Mesothelial cell of epicardium (in vitro differentiated cells): ENCODE results near the gene CDK5R1. TPM values are rescaled to one million over a fixed set of nuclear protein-coding genes. Genes with fewer than 3 reads are reported as not detected.

Source experiments
- DNase-seq, 2 experiments: peaks; one replicate each; pipeline ENCODE4 v3.0.0; 2021; ENCODE audit warnings: low spot score in 2 of 2; ENCODE audit not compliant: unreplicated experiment in 2 of 2
- H3K27ac Mint-ChIP-seq: 2 replicates; pipeline ENCODE4 v1.8.0; 2021; ENCODE audit warnings: mixed read lengths
- H3K27me3 Mint-ChIP-seq: 2 replicates; pipeline ENCODE4 v1.8.0; 2021; ENCODE audit warnings: low read depth, mixed read lengths
- H3K36me3 Mint-ChIP-seq: 2 replicates; pipeline ENCODE4 v1.8.0; 2021; ENCODE audit warnings: mixed read lengths
- H3K4me1 Mint-ChIP-seq: 2 replicates; pipeline ENCODE4 v1.8.0; 2021; ENCODE audit warnings: mixed read lengths
- H3K4me3 Mint-ChIP-seq: 2 replicates; pipeline ENCODE4 v1.8.0; 2021; ENCODE audit warnings: mild to moderate bottlenecking, moderate library complexity, mixed read lengths
- H3K9me3 Mint-ChIP-seq: 2 replicates; pipeline ENCODE4 v1.8.0; 2021; ENCODE audit warnings: mixed read lengths
- total RNA-seq: library from RNA; stranded (reverse); gene quantifications from 3 replicates; pipeline ENCODE4 v1.2.1, GENCODE V29; 2021
- TF ChIP-seq, protein P1 (sequence below): fragments of 200-600 bp; sonication (generic); IDR thresholded peaks from one replicate; pipeline ENCODE4 v1.5.0; 2021; ENCODE audit warnings: antibody characterized with exemption; ENCODE audit not compliant: unreplicated experiment

Gene CDK5R1
- total RNA-seq, 1 donor from 2014 or later = 4.6 TPM

- H3K4me1 Mint-ChIP-seq = peaks cover 3% of the 10 kb centered on the region
- no peaks in the 10 kb centered on the region for H3K9me3 Mint-ChIP-seq
- H3K27me3 Mint-ChIP-seq = no peaks in the 10 kb centered on the region
- H3K36me3 Mint-ChIP-seq = peaks cover 39% of the 10 kb centered on the region
- no peak for DNase-seq
- H3K27ac Mint-ChIP-seq = no peak overlapping the region
- H3K4me3 Mint-ChIP-seq = no peak overlapping the region
- TF ChIP-seq, protein P1, sequence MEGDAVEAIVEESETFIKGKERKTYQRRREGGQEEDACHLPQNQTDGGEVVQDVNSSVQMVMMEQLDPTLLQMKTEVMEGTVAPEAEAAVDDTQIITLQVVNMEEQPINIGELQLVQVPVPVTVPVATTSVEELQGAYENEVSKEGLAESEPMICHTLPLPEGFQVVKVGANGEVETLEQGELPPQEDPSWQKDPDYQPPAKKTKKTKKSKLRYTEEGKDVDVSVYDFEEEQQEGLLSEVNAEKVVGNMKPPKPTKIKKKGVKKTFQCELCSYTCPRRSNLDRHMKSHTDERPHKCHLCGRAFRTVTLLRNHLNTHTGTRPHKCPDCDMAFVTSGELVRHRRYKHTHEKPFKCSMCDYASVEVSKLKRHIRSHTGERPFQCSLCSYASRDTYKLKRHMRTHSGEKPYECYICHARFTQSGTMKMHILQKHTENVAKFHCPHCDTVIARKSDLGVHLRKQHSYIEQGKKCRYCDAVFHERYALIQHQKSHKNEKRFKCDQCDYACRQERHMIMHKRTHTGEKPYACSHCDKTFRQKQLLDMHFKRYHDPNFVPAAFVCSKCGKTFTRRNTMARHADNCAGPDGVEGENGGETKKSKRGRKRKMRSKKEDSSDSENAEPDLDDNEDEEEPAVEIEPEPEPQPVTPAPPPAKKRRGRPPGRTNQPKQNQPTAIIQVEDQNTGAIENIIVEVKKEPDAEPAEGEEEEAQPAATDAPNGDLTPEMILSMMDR = no peak
Measured at GRCh38 chr17:32451879-32452278, 34.9 kb upstream of the CDK5R1 start.

- TF ChIP-seq, protein P1 = no peak
- Mint-ChIP-seq H3K4me3 (no peak overlapping the region), H3K4me1 (no peaks in the 10 kb centered on the region), H3K27ac (no peak overlapping the region), H3K36me3 (peaks cover 43% of the 10 kb centered on the region), H3K27me3 (no peaks in the 10 kb centered on the region), H3K9me3 (no peaks in the 10 kb centered on the region)
- DNase-seq = no peak
Measured at GRCh38 chr17:32452281-32452680, 34.5 kb upstream of the CDK5R1 start.

- Mint-ChIP-seq H3K4me1 (no peaks in the 10 kb centered on the region), H3K4me3 (no peak overlapping the region), H3K9me3 (no peaks in the 10 kb centered on the region), H3K27me3 (no peaks in the 10 kb centered on the region), H3K27ac (no peak overlapping the region), H3K36me3 (peaks cover 49% of the 10 kb centered on the region)
- TF ChIP-seq, protein P1 = no peak
- no peak for DNase-seq
Measured at GRCh38 chr17:32453370-32453769, 33.4 kb upstream of the CDK5R1 start.

GRCh38 chr17:32458371-32458770 lies 28.4 kb upstream of the CDK5R1 start:
- Mint-ChIP-seq H3K36me3 (peaks cover 52% of the 10 kb centered on the region), H3K9me3 (no peaks in the 10 kb centered on the region), H3K27me3 (no peaks in the 10 kb centered on the region), H3K4me1 (peaks cover 2% of the 10 kb centered on the region), H3K27ac (no peak overlapping the region), H3K4me3 (no peak overlapping the region)
- TF ChIP-seq, protein P1 = no peak
- DNase-seq = no peak

- Mint-ChIP-seq H3K4me3 (no peak overlapping the region), H3K27me3 (no peaks in the 10 kb centered on the region), H3K9me3 (no peaks in the 10 kb centered on the region), H3K36me3 (peaks cover 43% of the 10 kb centered on the region), H3K27ac (no peak overlapping the region), H3K4me1 (peaks cover 2% of the 10 kb centered on the region)
- DNase-seq = no peak
- TF ChIP-seq, protein P1 = no peak
Measured at GRCh38 chr17:32460054-32460453, 26.7 kb upstream of the CDK5R1 start.

GRCh38 chr17:32461498-32461852 lies 25.3 kb upstream of the CDK5R1 start:
- H3K4me1 Mint-ChIP-seq = peaks cover 2% of the 10 kb centered on the region
- TF ChIP-seq, protein P1 = no peak
- no peak overlapping the region for H3K4me3 Mint-ChIP-seq
- H3K9me3 Mint-ChIP-seq = no peaks in the 10 kb centered on the region
- H3K27ac Mint-ChIP-seq = peak overlapping the region; percentile 11
- H3K36me3 Mint-ChIP-seq = peaks cover 43% of the 10 kb centered on the region
- DNase-seq = no peak
- H3K27me3 Mint-ChIP-seq = no peaks in the 10 kb centered on the region
